Right lobe of liver (tissue), 6 donors: ENCODE measurements around the gene FSTL4. TPM values are rescaled to one million over a fixed set of nuclear protein-coding genes. Genes with fewer than 3 reads are reported as not detected.

Experiments
- ATAC-seq, 4 donors: fragments of 200-7000 bp; cut with Tn5 transposase; one replicate each; pipeline ENCODE4 v1.9.1; 2020; ENCODE audit warnings: mild to moderate bottlenecking in 4 of 4, moderate library complexity in 4 of 4
- DNase-seq, 3 donors: peaks; one replicate each; pipeline ENCODE4 v3.0.0-alpha.2; 2020
- H3K27ac ChIP-seq, 3 donors: fragments of 200-600 bp; one replicate each; pipeline ENCODE4 v1.8.0; 2022
- H3K27me3 ChIP-seq, 2 donors: fragments of 200-600 bp; one replicate each; pipeline ENCODE4 v1.8.0; 2022
- H3K36me3 ChIP-seq, 4 donors: fragments of 200-600 bp; sonication (generic) in 1 of 4; one replicate each; pipeline versions ENCODE4 v1.5.1 to v1.8.0; 2017 to 2022; ENCODE audit warnings: control low read depth in 1 of 4
- H3K4me1 ChIP-seq, 4 donors: fragments of 200-600 bp; sonication (generic) in 1 of 4; one replicate each; pipeline versions ENCODE4 v1.5.1 to v1.8.0; 2017 to 2022; ENCODE audit warnings: control low read depth in 1 of 4
- H3K4me3 ChIP-seq, 3 donors: fragments of 200-600 bp; one replicate each; pipeline ENCODE4 v1.8.0; 2022
- H3K9me3 ChIP-seq, 4 donors: fragments of 200-600 bp; sonication (generic) in 1 of 4; one replicate each; pipeline versions ENCODE4 v1.5.1 to v1.8.0; 2017 to 2022; ENCODE audit warnings: control low read depth in 1 of 4
- POLR2A ChIP-seq: fragments of 450-650 bp; IDR thresholded peaks from one replicate; pipeline ENCODE4 v1.6.1; 2017; ENCODE audit warnings: antibody characterized with exemption, mild to moderate bottlenecking
- WGBS: methylation state at CpG from one replicate; pipeline ENCODE4 v1.1.6; 2018; ENCODE audit warnings: low coverage, low lambda C conversion rate; ENCODE audit not compliant: insufficient coverage; ENCODE audit errors: missing lambda C conversion rate; 5-methylcytosine and 5-hydroxymethylcytosine counted together
- intact Hi-C, 2 donors: fragments of 100-400 bp; cut with DNase I; formaldehyde crosslinking; loops; one replicate each; pipeline versions ENCODE4 v1.11.2 to v1.14.1; 2022
- total RNA-seq, 6 experiments: library from RNA; depleted of rRNA in 2 of 6; stranded (reverse); fragments of >200 nt in 2 of 6; fragmentation: NEBNext Ultra II Directional in 3 of 6; extraction: Animal tissue kit (Norgen Biotek cat#: 25700) in 3 of 6; gene quantifications; one replicate each; pipeline versions ENCODE4 v1.1.0 to v1.2.4, GENCODE V29; 2016 to 2023
- TF ChIP-seq, protein P1 (sequence below), 4 donors: fragments of 200-600 bp in 3 of 4; fragments of 450-650 bp in 1 of 4; IDR thresholded peaks; one replicate each; pipeline versions ENCODE4 v1.5.1 to v1.8.0; 2016 to 2022; ENCODE audit warnings: antibody characterized with exemption in 4 of 4, mild to moderate bottlenecking in 2 of 4
- donor health status: DM: no; HTN: yes; CAD: no.
- donor health status: DM: no; HTN: no; CAD: no.
- donor health status: DM: no; HTN: no; CAD: no.
- donor health status: DM: no; HTN: yes; CAD: no.
- donor health status: DM: no; HTN: yes; CAD: no.

The FSTL4 gene
- total RNA-seq, 6 experiments from 2014 or later, result 0.62 to 1.3 (median 0.80) TPM; not detected in 3

- Histone ChIP-seq H3K4me1 (no peaks in the 10 kb centered on the region), H3K27me3 (no peaks in the 10 kb centered on the region), H3K27ac (no peak overlapping the region), H3K4me3 (no peak overlapping the region), H3K9me3 (no peaks in the 10 kb centered on the region), H3K36me3 (no peaks in the 10 kb centered on the region)
- WGBS, result 86% methylated on average over 4 of the region's 4 CpGs
- no peak for DNase-seq
- no peak for TF ChIP-seq POLR2A
- TF ChIP-seq, protein P1, sequence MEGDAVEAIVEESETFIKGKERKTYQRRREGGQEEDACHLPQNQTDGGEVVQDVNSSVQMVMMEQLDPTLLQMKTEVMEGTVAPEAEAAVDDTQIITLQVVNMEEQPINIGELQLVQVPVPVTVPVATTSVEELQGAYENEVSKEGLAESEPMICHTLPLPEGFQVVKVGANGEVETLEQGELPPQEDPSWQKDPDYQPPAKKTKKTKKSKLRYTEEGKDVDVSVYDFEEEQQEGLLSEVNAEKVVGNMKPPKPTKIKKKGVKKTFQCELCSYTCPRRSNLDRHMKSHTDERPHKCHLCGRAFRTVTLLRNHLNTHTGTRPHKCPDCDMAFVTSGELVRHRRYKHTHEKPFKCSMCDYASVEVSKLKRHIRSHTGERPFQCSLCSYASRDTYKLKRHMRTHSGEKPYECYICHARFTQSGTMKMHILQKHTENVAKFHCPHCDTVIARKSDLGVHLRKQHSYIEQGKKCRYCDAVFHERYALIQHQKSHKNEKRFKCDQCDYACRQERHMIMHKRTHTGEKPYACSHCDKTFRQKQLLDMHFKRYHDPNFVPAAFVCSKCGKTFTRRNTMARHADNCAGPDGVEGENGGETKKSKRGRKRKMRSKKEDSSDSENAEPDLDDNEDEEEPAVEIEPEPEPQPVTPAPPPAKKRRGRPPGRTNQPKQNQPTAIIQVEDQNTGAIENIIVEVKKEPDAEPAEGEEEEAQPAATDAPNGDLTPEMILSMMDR (IDR thresholded peaks at IDR 0.05), result no peak
- intact Hi-C loops, result no loop called here
- no peak for ATAC-seq
Measured at GRCh38 chr5:133643365-133643764, 31.0 kb upstream of the FSTL4 start.

GRCh38 chr5:133642153-133642722, 29.9 kb upstream of the FSTL4 start:
- DNase-seq (no peak), ATAC-seq (no peak)
- no peaks in the 10 kb centered on the region for H3K4me1 ChIP-seq
- intact Hi-C loops, result no loop called here
- no peak overlapping the region for H3K4me3 ChIP-seq
- no peaks in the 10 kb centered on the region for H3K9me3 ChIP-seq
- no peak overlapping the region for H3K27ac ChIP-seq
- no peak for TF ChIP-seq POLR2A
- TF ChIP-seq, protein P1 (IDR thresholded peaks at IDR 0.05), result no peak
- H3K27me3 ChIP-seq, result no peaks in the 10 kb centered on the region
- WGBS, result 86% methylated on average over 1 of the region's 2 CpGs
- H3K36me3 ChIP-seq, result no peaks in the 10 kb centered on the region

- TF ChIP-seq, protein P1 (IDR thresholded peaks at IDR 0.05), result no peak
- TF ChIP-seq POLR2A, result no peak
- intact Hi-C loops, result no loop called here
- H3K36me3 ChIP-seq, result no peaks in the 10 kb centered on the region
- H3K27ac ChIP-seq, result no peak overlapping the region
- no peak for DNase-seq
- no peaks in the 10 kb centered on the region for H3K27me3 ChIP-seq
- H3K4me1 ChIP-seq, result no peaks in the 10 kb centered on the region
- no peak for ATAC-seq
- no peak overlapping the region for H3K4me3 ChIP-seq
- no peaks in the 10 kb centered on the region for H3K9me3 ChIP-seq
Measured at GRCh38 chr5:133641683-133642082, 29.3 kb upstream of the FSTL4 start.

GRCh38 chr5:133639850-133640528, 27.6 kb upstream of the FSTL4 start:
- WGBS, result 55% methylated on average over 2 of the region's 4 CpGs
- Histone ChIP-seq H3K36me3 (no peaks in the 10 kb centered on the region), H3K27ac (no peak overlapping the region), H3K27me3 (no peaks in the 10 kb centered on the region), H3K4me1 (no peaks in the 10 kb centered on the region), H3K9me3 (no peaks in the 10 kb centered on the region), H3K4me3 (no peak overlapping the region)
- no peak for ATAC-seq
- intact Hi-C loops, result no loop called here
- TF ChIP-seq POLR2A, result no peak
- TF ChIP-seq, protein P1 (IDR thresholded peaks at IDR 0.05), result no peak
- DNase-seq, result no peak
